Fibroblast of lung (primary cell): Measurements from ENCODE around the gene CLSTN2.

Source experiments
- CTCF ChIP-seq, 2 donors: IDR thresholded peaks in 1 of 2; conservative IDR thresholded peaks in 1 of 2; 1 replicate in 1 of 2; 2 replicates in 1 of 2; pipeline ENCODE4 v1.5.1; 2011 to 2012; ENCODE audit warnings: low read length in 2 of 2, control low read depth in 1 of 2, inconsistent platforms in 1 of 2, low read depth in 1 of 2, mild to moderate bottlenecking in 1 of 2
- EZH2 ChIP-seq: IDR thresholded peaks from 2 replicates; pipeline ENCODE4 v1.5.1; 2012; ENCODE audit warnings: low read length, control low read depth, mild to moderate bottlenecking; ENCODE audit errors: missing control alignments

DNA sequence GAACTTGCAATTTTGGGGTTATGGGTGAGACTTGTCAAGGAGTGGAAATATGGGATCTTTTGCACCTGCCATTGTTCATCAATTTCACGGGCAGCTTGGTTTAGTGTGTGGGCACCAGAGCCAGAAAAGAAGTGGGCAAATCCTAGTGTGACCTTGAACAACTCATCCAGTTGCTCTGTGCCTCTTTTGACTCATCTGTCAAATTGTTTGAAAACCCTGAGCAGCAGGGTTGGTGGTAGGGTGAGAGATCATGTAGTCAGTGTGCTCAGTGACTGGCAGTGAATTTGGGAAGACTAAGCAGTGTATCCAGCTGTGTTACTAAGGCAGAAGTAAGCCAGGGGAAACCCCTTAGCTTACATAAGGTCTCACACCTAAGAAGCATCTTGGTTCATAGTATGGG lies 449.9 kb downstream of the CLSTN2 start:
- TF ChIP-seq EZH2 (no peak), CTCF (conservative IDR thresholded peaks at IDR 0.05 in 1 of 2, IDR thresholded peaks at IDR 0.05 in 1 of 2; ENCODE audit: low read depth in 1 of 2, low read length in 2 of 2) (no peak)
